PC-3 (cell line): Measurements from ENCODE around the gene TOM1L2.

Experiments used
- EZH2 ChIP-seq: fragments of 300-600 bp; sonication (generic); IDR thresholded peaks from one replicate; pipeline ENCODE4 v1.6.1; 2017; ENCODE audit warnings: antibody characterized with exemption, mild to moderate bottlenecking, low read length; ENCODE audit not compliant: unreplicated experiment
- EZH2phosphoT487 ChIP-seq: fragments of 300-600 bp; sonication (generic); IDR thresholded peaks from 2 replicates; pipeline ENCODE4 v1.6.1; 2018; ENCODE audit warnings: mild to moderate bottlenecking, antibody characterized with exemption, low read length, borderline replicate concordance
- TF ChIP-seq, protein P1 (sequence below): fragments of 300-600 bp; sonication (generic); conservative IDR thresholded peaks from 2 replicates; pipeline ENCODE4 v1.5.1; 2017; ENCODE audit warnings: antibody characterized with exemption, low read depth, mild to moderate bottlenecking, low read length

DNA sequence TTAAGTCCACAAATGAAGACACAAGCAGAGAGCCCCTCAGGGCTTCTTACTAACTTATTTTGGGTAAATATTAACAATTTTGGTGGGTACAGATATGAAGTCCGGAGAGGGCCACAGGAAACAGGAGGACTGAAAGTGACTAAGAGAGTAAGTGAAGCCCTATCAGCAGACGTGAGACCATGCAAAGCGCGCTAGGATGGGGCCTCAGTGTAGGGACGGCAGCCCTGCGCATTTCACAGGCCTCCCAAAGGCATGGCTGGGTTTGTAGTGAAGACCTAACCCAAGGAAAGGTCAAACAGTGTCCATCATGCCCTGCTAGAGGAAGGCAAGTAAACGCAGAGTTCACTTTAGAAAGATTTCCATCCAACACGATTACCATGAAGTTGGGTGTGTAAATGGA is 75.5 kb downstream of the TOM1L2 start:
- TF ChIP-seq EZH2 (no peak), EZH2phosphoT487 (no peak)
- TF ChIP-seq, protein P1, sequence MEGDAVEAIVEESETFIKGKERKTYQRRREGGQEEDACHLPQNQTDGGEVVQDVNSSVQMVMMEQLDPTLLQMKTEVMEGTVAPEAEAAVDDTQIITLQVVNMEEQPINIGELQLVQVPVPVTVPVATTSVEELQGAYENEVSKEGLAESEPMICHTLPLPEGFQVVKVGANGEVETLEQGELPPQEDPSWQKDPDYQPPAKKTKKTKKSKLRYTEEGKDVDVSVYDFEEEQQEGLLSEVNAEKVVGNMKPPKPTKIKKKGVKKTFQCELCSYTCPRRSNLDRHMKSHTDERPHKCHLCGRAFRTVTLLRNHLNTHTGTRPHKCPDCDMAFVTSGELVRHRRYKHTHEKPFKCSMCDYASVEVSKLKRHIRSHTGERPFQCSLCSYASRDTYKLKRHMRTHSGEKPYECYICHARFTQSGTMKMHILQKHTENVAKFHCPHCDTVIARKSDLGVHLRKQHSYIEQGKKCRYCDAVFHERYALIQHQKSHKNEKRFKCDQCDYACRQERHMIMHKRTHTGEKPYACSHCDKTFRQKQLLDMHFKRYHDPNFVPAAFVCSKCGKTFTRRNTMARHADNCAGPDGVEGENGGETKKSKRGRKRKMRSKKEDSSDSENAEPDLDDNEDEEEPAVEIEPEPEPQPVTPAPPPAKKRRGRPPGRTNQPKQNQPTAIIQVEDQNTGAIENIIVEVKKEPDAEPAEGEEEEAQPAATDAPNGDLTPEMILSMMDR = no peak
